Middle frontal gyrus (tissue), 1 donor: ENCODE results near the gene HYAL1.
A peak's percentile ranks its signal among the peaks of the same experiment; 100 is the strongest.

Experiments used
- DNase-seq: peaks from one replicate; pipeline ENCODE4 v3.0.0-alpha.2; 2015; ENCODE audit warnings: low spot score; ENCODE audit errors: extremely low spot score

HYAL1 gene

DNA sequence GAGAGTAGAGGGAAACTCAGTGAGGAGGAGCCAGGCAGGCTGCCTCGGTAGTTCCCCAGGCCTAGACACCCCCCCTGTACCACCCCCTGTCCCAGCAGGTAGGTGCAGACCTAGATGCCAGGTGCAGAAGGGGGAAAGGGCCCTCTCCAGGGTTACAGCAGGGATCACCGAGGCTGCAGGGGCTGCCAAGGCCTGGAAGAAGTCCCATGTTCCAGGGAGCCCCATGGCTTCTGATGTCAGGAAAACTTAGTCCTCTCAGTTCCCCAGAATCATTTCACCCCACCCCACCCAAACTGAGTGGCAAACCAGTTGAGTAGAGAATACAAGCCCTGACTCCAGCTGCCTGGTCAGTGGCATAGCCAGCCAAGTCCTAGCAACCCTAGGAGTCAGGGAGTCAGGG is 41.9 kb downstream of the HYAL1 start:
- no peak for DNase-seq

DNA sequence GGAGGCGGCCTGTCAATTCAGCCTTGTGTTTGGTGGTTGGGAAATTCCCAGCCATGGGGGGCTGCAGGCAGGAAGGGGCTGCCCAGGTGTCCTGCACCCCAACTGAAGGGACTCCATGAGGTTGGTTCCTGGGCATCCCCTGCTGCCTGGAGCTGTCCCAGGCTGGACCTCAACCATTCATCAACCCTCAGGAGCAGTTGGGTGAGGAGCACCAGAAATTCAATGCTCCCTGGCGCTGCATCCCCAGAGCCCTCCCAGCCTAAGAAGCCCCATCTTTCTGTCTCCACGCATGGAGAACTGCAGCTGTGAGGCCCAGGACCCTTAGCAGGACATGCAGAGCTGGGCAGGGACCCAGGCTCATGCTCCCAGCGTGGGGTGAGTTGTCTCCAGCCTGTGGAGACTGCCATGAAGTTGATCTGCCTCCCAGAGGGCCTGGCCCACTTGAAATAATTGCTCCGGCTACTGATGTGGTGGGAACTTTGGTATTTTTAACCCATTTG is 42.4 kb downstream of the HYAL1 start:
- DNase-seq, result no peak

DNA sequence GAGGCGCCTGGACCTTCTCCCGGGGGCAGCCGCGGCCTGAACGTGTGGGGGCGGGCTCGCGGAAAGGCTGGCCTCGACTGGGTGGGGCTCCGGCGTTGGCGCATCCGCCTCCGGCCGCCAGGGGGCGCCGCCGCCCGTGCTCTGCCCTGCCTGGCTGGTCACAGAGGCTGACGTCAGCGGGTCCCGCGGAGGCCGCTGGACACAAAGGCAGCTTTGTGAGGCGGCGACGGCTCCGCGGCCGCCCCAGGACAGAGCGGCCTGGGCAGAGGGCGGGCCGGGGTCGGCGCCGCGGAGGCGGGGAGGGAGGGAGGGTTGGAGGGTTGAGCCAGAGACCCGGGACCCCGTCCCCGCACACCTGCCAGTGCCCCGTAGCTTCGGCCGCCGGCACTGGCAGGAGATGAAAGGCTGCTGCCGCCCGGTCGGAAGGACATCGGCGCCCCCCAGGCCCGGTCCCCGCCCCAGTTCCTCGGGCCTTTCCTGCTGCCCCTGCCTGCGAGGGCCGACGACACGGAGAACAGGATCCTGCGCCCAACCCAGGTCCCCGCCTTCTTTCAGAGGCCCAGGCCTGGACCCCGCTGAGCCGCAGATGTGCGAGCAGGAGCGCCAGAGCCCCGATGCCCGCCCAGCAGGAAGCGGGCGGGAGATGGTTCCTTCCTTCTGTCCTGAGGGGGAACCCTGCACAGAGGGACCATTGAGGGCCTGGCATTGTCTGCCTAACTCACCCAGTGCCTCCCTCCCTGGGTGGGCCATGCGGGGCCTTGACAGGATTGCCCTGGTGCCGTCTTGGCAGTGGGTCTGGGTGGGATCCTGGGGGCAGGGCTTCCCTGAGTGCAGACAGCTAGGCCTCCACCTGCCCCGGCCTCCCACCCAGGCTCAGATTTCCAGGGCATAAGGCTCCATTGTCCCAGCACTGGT is 43.1 kb downstream of the HYAL1 start:
- peak; percentile 94 for DNase-seq

DNA sequence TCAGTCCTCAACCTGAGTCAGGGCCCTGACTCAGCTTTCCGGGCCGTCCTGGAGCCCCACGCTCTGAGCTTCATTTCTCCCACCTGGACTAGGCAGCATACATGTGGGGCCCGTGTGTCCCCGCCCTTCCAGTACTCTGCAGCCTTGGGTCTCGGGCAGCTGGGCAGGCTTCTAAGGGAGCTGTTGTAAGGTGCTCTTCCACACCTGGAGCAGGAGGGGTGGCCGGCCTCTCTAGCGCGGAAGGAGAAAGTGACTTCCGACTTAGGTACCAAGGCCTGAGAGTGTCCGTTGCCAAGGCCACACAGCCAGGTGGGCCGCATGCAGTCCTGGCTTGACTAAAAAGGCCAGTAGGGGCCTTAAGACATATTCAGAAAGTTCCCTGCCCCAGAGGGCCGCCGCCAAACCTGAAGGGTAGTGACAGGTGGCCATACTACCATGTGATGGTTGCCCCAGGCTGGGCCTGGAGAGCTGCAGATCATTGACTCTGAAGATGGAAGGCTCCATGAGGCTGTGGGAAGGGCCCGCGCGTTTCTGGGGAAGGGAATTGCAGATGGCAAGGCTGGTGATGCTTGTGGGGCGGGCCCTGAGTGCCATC is 43.8 kb downstream of the HYAL1 start:
- no peak for DNase-seq

DNA sequence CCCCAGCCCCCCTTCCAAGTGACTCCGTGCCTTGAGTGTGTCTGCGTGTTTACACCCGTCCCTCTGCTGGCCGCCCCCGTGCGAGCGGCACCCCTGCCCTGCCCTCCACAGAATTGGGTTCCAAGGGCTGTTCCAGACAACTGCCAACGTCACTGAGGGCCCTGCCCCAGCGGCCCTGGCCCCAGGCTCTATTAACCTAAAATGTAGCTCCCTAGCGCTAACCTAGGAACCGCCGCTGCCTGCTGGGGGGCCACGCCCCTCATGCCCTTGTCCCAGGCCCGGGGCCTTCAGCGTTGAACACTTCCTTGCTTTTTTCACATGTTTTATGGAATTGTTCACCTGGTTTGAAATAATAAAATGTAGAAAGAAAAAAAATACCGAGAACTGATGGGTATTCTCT is 44.4 kb downstream of the HYAL1 start:
- no peak for DNase-seq

DNA sequence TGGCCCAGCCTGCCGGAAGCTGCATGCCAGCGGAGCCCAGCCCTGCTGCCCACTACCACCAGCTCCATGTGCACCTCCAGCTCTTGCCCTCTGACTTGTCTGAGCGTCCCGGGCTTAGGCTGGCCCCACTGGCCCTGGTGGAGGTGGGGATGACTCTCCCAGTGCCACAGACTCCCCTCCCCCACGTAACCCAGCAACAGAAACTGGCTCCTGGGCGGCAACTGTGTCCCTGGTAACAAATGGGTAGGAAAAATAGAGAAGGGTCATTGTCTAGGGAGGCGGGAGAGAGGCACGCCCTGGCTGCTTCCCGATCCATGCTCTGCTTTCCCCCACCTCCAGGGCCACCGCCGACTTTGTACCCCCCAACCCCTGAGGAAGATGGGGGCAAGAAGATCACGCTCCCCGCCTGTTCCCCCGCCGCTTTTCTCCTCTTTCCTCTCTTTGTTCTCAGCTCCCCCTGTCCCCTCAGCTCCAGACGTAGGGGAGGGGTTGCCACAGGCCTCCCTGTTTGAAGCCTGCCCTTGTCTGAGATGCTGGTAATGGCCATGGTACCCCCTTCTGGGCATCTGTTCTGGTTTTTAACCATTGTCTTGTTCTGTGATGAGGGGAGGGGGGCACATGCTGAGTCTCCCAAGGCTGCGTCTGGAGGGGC is 45.2 kb downstream of the HYAL1 start:
- no peak for DNase-seq

DNA sequence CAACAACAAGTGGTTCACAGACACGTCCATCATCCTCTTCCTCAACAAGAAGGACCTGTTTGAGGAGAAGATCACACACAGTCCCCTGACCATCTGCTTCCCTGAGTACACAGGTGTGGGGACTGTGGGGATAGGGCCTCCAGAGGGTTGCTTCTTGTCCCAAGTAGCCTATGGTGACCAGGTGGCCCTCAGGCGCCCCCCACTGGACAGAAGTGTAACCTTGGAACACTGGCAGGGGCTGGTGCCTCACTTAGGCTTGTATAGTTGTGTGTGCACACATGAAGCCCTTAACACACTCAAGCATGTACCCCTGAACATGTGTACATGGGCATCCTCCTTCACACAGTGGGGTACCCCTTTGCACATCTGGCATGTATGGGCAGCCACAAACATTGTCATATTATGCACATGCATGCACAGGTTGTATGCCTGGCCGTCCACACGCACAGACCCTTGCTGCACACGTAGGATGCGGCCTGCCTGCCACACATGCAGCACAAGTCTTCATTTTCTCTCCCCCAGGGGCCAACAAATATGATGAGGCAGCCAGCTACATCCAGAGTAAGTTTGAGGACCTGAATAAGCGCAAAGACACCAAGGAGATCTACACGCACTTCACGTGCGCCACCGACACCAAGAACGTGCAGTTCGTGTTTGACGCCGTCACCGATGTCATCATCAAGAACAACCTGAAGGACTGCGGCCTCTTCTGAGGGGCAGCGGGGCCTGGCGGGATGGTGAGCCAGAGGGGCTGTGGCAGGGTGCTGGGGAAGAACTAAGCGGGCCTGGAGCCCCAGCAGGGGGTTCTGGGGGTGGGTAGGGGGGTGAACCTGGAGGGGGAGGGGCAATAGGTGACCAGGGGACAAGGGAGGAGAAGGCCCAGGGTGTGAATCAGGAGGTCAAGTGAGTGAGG is 46.1 kb downstream of the HYAL1 start:
- DNase-seq, result no peak

DNA sequence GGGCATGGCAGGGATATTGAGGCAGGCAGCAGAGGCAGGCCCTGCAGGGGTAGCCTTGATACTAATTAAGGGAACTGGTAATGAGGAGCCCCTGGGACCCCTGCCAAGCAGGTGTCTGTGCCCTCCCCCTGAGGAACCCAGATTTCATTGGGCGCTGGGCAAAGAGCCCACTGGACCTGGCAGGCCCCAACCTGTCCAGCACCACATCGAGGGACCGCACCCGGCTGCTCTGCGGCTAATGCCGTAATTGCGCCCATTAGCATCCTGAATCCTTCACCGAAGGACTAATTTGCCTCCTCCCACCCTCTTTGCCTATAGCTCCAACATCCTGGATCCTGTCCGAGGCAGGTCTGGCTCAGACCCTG is 48.1 kb downstream of the HYAL1 start:
- DNase-seq, result no peak

DNA sequence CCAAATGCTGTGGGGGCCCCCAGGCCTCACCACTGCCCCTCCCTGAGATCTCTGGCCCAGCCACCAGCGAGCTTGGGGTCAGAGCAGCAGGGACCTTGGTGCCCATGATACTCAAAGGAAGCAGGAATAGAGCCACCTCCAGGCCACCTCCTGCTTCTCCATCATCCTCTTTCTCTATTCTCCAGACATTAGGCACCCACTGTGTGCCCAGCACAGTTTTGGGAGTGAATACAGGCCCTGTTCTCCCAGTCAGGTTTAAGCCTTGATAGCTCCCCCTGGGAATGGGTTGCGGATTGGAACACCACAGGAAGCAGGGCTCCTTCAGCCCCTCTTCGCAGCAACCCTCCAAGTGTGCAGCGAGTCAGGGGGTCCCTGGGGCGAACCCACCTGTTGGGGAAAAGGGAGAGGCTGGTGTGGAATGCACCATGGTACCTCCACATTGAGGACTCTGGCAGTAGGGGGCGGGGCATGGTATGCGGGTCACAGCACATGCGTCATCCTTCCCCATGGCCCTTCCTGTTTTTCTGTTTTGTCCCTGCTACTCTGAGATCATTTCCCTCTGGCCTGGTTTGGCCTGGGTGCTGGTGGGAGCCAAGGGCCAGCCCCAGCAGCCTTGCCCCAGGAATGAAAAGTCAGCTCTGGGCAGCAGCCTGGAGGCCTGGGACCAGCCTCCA is 48.7 kb downstream of the HYAL1 start:
- DNase-seq, result no peak

DNA sequence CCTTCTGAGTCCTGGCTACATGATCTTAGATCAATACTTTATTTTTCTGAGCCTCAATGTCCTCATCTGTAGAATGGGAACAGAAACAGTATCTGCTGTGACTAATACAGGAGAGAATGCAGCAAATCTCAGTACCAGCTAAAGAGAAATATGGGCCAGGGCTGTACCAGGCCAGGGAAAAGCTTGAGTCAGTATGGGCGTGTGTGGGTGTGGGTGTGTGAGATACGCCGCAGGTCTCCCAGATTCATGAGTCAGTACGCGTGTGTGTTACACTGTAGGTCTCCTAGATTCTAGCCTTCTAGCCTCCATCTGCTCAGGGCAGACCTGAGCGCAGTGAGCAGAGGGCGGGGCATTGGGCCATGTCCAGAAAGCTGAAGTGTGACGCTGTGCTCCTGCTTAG is 52.2 kb downstream of the HYAL1 start:
- DNase-seq, result no peak

DNA sequence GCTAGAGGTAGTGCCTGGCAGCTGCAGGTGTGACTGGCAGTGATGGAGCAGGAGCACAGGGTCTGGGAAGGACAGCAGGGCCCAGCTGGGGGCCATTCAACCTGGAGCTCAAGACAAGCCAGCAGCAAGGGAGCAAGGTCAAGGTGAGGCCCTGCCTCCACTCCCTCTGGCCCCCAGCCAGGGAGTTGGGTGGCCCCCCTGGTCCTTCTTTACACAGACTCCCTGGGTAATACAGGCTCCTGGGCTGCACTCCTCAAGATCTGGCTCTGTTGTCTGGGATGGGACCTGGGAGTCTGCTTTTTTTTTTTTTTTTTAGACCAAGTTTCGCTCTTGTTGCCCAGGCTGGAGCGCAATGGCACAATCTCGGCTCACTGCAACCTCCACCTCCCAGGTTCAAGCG is 52.9 kb downstream of the HYAL1 start:
- no peak for DNase-seq
